Activated CD8-positive, alpha-beta memory T cell treated with anti-CD3 and anti-CD28 coated beads, Interleukin-2, amount 50 U/mL, for 1 hour (primary cell): ENCODE data around the gene LCN12.

Experiments used
- DNase-seq: peaks from one replicate; pipeline ENCODE4 v3.0.0-alpha.2; 2020; ENCODE audit errors: extremely low read depth

LCN12 gene

DNA sequence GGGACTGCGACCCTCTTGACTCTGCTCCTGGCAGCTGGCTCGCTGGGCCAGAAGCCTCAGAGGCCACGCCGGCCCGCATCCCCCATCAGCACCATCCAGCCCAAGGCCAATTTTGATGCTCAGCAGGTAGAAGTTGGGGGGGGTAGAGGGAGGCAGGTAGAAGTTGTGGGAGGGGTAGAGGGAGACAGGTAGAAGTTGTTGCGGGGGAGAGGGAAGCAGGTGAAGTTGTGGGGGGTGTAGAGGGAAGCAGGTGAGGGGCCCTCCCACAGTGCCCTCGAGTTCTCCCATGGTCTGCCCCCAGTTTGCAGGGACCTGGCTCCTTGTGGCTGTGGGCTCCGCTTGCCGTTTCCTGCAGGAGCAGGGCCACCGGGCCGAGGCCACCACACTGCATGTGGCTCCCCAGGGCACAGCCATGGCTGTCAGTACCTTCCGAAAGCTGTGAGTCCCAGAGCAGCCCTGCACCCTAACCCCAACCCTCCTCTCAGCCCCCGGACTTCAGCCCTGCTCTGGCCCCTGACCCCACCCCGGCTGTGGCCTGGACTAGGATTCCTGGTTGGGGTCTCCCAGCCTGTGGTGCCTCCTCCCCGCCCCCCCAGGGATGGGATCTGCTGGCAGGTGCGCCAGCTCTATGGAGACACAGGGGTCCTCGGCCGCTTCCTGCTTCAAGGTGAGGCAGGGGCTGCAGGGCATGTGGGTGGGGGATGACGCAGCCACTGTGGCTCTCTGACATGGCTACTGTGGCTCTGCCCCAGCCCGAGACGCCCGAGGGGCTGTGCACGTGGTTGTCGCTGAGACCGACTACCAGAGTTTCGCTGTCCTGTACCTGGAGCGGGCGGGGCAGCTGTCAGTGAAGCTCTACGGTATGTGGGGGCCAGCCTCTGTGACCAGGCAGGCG lies 6.5 kb upstream of the LCN12 start:
- no peak for DNase-seq

DNA sequence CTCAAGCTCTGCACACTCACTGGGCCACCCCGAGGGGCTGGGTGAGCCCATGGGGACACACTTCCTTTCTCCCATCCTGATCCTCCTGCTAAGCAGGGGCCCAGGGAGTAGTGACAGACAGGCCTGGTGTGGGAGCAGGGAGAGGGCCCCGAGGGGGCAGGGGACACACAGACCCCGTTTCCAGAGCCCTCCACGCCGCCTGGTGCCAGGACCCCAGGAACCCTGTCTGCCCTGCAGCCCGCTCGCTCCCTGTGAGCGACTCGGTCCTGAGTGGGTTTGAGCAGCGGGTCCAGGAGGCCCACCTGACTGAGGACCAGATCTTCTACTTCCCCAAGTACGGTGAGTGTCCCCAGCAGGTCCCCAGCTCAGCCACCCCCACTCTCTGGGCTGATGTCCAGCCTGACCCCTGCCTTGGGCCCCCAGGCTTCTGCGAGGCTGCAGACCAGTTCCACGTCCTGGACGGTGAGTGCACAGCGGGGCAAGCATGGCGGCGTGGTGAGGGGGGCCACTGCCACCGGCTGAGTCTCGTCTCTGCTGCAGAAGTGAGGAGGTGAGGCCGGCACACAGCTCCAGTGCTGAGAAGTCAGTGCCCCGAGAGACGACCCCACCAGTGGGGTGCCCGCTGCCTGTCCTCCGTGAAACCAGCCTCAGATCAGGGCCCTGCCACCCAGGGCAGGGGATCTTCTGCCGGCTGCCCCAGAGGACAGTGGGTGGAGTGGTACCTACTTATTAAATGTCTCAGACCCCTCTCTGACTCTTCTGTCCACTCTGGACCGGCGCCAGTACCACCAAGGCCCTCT lies 5.6 kb upstream of the LCN12 start:
- no peak for DNase-seq

DNA sequence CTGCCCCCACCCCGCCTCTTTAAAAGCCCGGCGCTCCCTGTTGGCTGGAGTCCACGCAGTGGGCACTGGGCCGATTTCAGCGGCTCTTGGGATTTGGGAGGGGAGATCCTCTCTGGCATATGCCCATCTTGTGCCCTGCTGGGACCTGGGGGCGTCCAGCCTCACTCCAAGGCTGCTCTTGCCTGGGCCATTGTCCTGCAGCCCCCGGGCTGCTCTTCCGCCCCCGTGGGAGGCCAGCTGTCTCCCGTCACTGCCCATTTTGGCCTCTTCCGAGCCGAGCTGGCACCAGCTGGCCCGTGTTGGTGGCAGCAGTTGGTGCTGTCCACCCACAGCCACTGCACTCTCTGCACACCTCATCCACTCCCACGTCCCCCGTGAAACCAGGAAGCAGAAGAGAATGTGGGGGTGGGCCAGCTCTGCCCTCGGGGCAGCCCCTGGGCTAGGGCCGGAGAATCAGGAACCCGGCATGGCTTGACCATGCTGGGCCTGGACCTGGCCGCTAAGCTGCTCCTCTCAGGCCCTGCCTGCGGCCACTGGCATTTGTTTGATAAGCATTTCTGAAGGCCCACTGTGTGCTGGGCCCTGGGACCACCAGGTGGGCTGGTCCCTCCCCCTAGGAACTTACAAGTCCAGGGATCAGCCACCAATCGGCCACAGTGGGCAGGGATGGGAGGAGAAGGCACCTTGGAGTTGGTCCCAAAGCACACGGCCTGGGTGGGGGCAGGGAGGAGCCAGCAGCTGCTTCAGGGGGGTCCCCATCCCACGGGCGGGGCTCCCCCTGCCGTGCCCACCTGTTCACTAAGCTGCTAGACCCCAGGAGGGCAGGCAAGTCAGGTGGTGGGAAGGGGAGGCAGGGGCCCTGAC lies 4.8 kb upstream of the LCN12 start:
- DNase-seq, result no peak

DNA sequence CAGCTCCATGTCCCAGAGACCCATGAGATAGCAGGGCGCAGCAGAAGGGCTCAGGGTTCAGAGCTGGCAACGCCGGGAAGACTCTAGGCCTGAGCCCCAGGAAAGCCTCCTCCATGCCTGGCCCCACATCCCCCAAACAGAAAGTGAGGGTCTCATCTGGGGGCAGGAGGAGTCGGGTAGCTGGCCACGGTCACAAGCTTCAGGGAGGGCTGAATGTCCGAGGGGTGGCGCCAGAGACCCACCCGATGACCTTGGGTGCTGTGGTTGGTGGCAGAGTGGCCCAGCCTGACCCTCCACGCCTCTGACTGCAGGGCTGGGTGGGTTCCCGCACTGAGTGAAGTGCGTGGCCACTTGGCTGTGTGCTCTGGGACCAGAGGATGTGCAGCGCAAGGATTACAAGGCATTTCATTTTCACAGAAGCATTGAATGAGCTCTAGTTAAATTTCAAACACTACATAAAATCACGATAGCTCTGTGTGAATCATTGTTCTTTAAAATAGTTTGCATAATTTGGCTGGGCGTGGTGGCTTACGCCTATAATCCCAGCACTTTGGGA lies 4.0 kb upstream of the LCN12 start:
- DNase-seq, result no peak

DNA sequence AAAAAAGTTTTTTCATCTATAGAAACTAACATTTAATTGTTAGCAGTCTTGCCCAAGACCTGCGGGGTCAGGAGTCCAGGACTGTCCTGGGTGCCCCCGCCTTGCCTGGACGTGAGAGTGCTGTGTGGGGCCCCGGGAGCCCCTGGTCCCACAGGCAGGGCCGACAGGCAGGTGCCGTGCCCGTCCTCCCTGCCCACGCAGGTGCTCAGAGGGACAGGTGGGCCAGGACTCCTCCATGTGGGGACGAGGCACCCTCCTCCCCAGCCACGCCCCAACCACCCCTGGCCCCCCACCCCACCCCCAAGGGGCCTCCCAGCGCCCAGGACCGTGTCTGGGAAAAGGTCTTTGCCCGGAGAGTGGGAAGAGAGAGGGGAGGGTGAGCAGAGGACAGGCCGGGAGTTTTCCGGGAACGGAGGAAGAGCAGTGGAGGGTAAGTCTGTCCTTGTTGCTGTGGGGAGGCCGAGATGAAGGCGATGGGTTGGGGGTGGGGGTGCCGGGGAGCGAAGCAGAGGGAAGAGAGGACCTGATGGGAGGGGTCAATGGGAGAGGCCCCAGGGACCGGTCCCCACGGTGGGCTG lies 2.7 kb upstream of the LCN12 start:
- DNase-seq, result no peak

DNA sequence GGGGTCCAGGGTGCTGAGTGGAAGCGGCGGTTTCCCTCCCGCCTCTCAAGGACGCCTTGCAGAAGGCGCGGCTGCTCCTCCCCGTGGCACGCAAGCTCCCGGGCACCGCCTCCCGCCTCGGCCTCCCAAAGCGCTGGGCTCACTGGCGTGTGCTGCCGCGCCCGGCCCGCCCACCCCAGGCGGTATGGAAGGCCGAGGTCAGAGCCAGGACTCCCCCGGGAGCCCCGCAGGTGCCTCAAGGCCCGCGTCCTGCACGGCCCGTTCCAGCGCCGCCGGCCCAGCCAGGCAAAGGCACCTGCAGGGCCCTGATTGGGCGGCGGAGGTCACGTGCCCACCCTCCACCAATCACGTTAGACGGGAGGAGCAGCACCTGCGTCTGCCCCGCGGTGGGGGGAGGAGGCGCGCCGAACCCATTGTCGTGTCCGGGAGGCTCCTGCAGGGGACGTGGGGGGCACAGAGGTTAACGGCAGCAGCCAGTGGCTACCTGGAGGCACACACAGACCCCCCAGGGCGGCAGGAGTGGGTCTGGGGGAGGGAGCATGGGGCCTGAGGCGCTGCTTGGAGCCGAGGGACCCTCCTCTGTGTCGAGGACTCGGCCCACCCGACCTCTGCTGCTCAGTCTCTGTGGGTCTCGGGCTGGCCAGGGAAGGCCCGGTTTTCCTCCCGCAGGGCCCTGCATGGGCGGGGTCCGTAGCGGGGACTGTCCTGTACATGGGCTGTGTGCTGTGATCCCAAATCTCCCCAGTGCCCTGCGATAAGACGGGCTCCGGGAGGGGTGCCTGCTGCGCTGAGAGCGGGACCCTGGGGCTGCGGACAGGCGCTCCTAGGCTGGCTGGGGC lies 2.0 kb upstream of the LCN12 start:
- peak; percentile 87 for DNase-seq

DNA sequence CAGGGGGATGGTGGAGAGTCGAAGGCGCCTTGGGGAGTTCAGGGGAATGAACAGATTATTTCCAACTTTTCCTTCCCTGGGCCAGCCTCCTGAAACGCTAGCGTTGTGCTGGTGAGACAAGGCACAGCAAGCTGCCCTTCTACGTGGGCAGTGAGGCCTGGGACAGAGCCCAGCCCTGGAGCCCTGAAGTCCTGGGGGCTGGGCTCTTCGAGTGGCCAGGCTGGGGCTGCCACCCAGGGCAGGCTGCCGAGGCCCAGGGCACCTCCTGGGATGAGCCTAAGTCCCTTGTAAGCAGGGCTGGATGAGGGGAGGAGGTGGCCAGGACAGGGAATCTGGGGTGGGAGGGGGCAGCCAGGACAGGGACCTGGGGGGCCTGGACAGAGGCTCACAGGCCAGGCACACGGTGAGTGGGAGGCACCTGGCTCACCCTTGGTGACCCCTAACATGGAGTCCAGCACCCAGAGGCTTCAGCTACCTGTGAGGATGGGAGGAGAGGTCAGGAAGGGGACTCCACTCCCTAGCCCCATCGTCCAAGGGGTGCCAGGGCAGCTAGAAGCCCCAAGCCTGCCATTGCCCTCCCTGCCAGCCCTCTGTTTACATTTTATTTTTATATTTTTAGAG lies 1.3 kb upstream of the LCN12 start:
- DNase-seq, result no peak

DNA sequence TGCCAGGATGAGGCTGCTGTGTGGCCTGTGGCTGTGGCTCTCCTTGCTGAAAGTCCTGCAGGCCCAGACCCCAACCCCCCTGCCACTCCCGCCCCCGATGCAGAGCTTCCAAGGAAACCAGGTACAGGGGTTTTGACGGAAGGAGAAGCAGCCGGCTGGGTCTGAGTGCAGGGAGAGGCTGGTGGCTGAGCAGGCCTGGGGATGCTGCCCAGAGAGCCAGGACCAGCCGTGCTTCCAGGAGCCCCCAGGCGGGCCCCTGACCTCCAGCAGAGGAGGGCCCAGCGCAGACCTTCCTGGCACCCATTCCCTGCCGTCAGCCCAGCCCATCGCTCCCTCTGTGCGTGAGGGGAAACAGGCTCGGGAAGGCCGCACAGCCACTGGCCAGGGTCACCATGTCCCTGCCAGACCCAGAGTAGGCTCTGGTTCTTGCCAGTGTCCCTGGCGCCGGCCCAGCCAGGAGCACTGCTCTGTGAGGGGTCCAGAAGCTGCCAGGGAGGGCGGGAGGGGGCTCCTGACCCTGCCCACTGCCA lies 313 bp downstream of the LCN12 start:
- DNase-seq, result no peak

DNA sequence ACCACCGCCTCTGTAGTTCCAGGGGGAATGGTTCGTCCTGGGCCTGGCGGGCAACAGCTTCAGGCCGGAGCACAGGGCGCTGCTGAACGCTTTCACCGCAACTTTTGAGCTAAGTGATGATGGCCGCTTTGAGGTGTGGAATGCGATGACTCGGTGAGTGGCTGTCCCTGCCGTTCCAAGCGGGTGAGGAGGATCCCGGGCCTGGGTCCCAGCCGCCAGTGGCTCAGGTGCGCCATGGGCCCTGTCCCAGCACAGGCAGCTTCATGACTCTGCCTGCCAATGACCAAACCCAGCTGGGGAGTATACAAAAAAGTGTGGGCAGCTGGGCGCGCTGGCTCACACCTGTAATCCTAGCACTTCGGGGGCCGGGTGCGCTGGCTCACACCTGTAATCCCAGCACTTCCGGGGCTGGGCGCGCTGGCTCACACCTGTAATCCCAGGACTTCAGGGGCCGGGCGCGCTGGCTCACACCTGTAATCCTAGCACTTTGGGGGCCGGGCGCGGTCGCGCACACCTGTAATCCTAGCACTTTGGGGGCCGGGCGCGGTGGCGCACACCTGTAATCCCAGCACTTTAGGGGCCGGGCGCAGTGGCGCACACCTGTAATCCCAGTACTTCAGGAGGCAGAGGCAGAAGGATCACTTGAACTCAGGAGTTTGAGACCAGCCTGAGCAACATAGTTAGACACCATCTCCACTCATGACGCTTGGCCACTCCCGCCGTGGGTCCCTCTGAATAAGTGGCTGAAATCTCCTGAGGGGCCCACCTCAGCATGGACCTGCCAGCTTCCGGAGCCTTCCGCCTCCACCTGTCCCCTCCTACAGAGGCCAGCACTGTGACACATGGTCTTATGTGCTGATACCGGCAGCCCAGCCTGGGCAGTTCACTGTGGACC lies 1.1 kb downstream of the LCN12 start:
- DNase-seq, result no peak

DNA sequence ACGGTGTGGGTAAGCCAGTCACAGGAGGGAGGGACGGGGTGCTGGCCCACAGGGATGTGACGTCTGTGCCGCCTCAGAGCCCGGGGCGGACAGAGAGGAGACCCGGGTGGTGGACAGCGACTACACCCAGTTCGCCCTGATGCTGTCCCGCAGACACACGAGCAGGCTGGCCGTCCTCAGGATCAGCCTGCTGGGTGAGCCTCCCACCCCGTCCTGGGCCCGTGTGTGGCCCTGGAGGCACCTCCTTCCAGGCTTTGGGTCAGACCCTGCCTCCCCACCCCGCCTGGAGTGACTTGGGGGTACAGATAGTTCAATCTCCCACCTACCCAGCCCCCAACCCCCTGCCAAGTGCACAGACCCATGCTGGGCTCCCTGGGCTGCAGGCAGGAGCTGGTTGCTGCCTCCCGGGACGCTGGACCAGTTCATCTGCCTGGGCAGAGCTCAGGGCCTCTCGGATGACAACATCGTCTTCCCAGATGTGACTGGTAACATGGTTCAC lies 1.7 kb downstream of the LCN12 start:
- DNase-seq, result no peak

DNA sequence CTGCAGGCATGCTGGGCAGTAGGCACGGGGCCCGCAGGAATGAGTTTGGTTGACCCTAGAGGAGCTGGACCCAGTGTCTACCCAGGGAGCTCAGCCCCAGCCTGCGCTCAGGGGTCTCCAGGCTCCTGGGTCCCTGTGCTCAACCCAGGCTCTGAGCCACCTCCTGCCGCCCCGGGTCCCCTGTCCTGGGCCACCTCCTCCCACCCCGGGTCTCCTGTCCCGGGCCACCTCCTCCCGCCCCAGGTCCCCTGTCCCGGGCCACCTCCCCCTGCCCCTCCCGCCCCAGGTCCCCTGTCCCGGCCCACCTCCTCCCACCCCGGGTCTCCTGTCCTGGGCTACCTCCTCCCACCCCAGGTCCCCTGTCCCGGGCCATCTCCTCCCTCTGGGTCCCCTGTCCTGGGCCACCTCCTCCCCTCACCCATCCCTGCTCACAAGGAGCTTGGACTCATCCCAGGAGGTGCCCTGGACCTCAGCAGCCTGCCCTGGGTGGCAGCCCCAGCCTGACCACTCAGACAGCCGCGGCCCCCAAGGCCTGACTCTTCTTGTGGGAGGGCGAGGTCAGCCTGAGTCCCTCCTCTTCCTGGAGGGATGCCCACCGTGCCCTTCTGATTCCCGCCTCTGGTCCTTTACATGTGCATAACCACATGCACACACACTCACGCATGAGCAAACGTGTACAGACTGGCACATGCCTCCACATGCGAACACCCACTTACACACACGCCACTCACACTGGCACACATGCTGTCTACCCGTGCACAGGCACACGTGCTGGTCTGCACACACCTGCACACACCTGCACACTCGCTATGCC lies 2.4 kb downstream of the LCN12 start:
- DNase-seq, result no peak

DNA sequence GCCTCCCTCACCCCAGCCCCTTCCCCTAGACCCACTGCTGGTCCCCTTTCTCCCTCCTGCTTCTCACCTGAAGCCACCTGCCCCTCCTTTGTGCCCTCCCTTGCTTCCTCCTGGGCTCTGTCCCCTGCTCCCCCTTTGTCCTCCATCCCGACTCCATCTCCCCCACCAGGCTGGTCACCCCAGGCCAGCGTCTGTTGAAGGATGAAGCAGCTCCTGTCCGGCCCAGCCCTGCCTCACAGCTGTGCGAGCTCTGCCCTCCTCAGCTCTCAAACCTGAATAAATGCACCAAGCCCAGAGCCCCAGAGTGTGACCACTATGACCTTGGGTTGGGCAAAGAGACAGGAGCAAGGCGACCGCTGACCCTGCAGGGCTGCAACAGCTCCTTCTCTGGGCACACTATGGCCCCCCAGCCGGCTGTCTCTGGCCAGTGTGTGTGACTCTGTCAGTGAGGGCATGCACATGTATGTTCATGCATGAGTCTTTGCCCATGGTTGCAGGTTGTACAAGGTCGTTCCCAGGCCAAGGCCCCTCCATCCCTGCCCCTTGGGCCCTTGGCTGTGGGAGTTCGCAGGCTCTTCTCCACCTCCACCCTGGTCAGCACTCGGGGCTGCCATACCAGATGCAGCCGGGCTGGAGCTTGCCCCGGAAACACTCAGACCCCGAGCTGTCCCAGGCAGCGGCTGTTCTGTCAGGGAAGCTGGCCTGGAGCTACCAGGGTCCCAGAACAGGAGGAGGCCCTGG lies 3.3 kb downstream of the LCN12 start:
- DNase-seq, result no peak

DNA sequence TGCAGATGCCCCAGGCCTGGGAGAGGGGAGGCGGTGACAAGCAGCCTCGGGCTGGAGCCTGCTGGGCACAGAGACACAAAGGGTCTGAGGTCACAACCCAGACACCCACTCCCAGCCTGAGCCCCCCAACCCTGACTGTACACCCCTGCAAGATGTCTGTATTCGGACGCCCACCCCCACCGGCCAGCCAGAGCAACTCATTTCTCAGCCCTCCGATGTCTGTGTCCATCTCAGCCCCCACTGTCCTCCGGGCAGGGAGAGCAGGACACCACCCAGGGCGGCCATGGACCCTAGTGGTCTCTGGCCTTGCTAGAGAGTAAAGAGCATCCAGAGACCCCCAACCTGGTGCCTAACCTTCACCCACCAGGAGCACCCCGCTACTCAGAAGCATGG lies 3.9 kb downstream of the LCN12 start:
- DNase-seq, result no peak

DNA sequence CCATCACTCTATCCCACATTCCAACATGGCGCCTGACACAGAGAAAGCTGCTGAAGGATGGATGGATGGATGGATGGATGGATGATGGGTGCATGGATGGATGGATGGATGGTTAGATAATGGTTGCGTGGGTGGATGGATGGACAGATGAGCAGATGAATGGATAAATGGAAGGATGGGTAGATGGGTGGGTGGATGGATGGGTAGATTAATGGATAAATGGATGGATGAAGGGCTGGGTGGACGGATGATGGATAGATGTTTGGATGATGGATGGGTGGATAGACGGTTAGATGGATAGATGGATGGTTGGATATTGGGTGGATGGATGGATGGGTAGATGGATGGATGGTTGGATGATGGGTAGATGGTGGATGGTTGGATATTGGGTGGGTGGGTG lies 4.5 kb downstream of the LCN12 start:
- DNase-seq, result no peak

DNA sequence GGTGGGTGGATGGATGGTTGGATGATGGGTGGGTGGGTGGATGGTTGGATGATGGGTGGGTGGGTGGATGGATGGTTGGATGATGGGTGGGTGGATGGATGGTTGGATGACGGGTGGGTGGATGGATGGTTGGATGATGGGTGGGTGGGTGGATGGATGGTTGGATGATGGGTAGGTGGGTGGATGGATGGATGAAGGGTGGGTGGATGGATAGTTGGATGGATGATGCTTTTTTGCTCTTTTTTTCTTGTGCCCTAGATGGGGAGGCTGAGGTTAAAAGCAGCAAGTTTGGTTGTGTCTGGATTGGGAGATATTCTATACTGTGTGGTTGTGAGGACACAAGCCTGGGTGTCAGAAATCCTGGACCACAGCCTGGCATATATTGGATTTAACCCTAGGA lies 5.4 kb downstream of the LCN12 start:
- DNase-seq, result no peak

DNA sequence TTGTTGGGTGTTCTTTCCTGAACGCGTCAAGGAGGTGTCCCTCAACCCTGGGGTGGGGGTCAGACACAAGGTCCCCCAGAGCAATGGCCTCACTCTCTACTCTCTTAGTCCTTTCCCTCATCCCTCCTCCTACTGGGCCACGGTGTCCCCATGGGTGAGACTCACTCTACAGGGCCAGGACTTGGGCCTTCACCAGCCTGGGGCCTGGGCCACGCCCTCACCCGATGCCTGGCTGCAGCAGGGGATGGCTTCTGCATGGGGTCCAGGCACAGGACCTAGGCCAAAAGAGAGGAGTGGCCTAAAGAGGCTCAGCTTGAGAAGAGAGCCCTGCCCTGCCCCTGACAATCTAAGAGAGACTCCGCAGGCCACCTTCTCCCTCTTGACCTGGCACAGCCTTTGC lies 5.8 kb downstream of the LCN12 start:
- DNase-seq, result no peak

DNA sequence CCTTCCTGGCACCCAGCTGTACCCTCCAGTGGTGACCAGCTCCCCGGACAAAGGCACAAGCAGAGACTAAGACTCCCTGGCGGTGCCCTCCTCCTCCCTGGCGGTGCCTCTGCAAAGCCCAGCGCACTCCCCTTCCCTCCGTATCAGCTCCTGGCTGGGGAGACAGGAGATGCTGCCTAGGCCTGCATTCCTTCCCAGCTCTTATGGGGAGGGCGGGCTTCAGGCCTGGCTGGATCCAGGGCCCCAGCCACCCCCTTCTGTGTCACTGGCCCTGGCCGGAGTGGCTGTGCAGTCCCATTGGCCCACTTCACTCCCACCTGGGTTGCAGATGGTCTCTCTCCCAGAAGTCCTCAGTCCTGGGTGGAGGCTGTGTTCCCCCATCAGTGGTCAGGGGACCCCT lies 6.4 kb downstream of the LCN12 start:
- DNase-seq, result no peak
